GM12873 (cell line): ENCODE measurements around the gene MYH7.

Experiments used
- CTCF ChIP-seq: IDR thresholded peaks from 2 replicates; pipeline ENCODE4 v1.5.1; 2012; ENCODE audit warnings: low read depth, mild to moderate bottlenecking, moderate library complexity, low read length, control low read depth; ENCODE audit not compliant: insufficient read depth; ENCODE audit errors: missing control alignments

MYH7 gene

GRCh38 chr14:23446291-23446851, 10.9 kb upstream of the MYH7 start:
- no peak for TF ChIP-seq CTCF

DNA sequence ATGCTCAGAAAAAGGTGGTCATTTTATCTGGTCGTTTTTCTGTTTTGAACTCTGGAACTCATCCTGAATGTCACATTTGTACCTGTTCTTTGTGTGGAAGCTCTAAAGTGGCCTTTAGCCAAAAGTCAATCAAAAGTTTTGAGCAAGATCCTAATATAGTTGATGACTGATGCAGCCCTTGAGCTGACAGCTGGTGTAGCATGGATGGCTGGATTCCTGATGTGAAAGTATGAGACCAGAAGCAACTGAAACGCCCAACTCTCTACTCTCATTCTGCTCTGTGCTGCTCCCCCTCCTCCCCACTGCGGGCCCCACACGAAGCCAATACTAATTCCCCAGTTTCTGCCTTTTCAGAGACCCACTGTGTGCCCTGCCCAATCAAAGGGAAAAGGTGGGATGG, 10.3 kb upstream of the MYH7 start:
- TF ChIP-seq CTCF: no peak

- TF ChIP-seq CTCF: no peak
These were observed 8.9 kb upstream of the MYH7 start for GRCh38 chr14:23444314-23444713.

DNA sequence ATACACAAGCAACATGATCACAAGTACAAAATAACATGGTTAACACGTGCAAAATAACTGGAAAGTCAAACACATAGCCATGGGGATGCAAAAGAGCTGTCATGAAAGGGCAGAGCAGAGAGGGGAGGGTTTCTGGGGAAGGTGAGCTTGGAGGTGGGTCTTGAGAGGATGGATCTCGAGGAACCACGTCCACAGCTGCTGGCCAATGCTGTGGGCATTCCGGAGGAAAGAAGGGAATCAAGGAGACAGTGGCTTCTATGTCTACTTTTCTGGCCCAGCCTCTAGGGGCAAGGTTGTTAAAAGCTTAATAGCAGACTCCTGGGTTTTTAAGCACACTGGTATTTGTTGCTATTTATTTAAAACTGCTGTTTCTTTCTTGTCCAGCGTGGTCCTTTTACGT, 8.4 kb upstream of the MYH7 start:
- TF ChIP-seq CTCF: no peak

- TF ChIP-seq CTCF: no peak
These were observed 8.0 kb upstream of the MYH7 start for GRCh38 chr14:23443411-23443812.

- no peak for TF ChIP-seq CTCF
These were observed 7.4 kb upstream of the MYH7 start for GRCh38 chr14:23442721-23443356.

DNA sequence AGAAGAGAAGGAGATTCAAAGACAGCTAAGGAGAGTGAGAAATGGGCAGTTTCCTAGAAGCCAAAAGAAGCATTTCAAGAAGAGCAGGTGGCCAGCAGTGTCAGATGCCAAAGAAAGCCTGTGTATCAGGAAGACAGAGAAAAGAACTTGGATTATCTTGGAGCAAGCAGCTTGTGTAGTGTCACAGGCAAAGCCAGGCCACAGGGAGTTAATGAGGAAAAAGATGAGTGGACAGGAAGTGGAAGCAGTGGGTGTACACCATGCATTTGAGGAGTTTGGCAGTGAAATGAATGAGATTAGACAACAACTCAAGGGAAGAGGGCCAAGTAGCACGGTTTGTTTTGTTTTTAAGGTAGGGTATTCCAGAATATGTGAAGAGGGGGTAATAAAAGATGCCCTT, 5.6 kb upstream of the MYH7 start:
- TF ChIP-seq CTCF: no peak
